Smooth muscle cell of the coronary artery (primary cell): ENCODE data around the gene DNAJB5. TPM values are rescaled to one million over a fixed set of nuclear protein-coding genes. Genes with fewer than 3 reads are reported as not detected.

Experiments
- total RNA-seq: library from RNA; depleted of rRNA; stranded (reverse); fragments of >200 nt; gene quantifications from 2 replicates; pipeline ENCODE4 v1.2.3, GENCODE V29; 2014; ENCODE audit warnings: low replicate concordance

DNAJB5 gene
- 6.3 and 18.3 TPM in 2 replicates for total RNA-seq

GRCh38 chr9:34989003-34989945, at the start of gene DNAJB5:
Gene DNAJB5, plus strand, starts transcription at chr9:34989745. Its CDS starts 886 bp downstream, at chr9:34990631.

GRCh38 chr9:34957492-34958410, 31.8 kb upstream of the DNAJB5 start, which contains the start of gene PHF24:
Gene PHF24, plus strand, starts transcription at chr9:34958285. Its CDS starts 13,014 bp downstream, at chr9:34971299.

Other genes with a start within 250 kb of the DNAJB5 start
- under 0.01 TPM in 2 replicates for gene PHF24, start 31.5 kb upstream of the DNAJB5 start, total RNA-seq
- gene VCP, start 82.9 kb downstream of the DNAJB5 start, total RNA-seq: 477 and 492 TPM in 2 replicates
- 6.0 and 12.4 TPM in 2 replicates for gene FANCG, start 90.2 kb downstream of the DNAJB5 start, total RNA-seq
- gene PIGO, start 106.8 kb downstream of the DNAJB5 start, total RNA-seq: 4.4 and 9.8 TPM in 2 replicates
- 154 and 173 TPM in 2 replicates for gene STOML2, start 113.4 kb downstream of the DNAJB5 start, total RNA-seq
- gene ATOSB, start 126.1 kb downstream of the DNAJB5 start, total RNA-seq: 11.9 and 25.1 TPM in 2 replicates
- gene UNC13B, start 172.3 kb downstream of the DNAJB5 start, total RNA-seq: 20.8 and 22.3 TPM in 2 replicates